HCT116 (cell line): ENCODE data around the gene GATB. TPM values are rescaled to one million over a fixed set of nuclear protein-coding genes. Genes with fewer than 3 reads are reported as not detected.

ENCODE experiments used
- ATAC-seq: fragments of 200-7000 bp; cut with Tn5 transposase; 2 replicates; pipeline ENCODE4 v1.9.1; 2020; ENCODE audit warnings: mild to moderate bottlenecking, moderate library complexity
- BruUV-seq: library from RNA; stranded (reverse); fragments of 400-500 nt; replicated peaks from 2 replicates; lab custom pipeline; 2021; lab: Mats Ljungman, UMichigan
- CTCF ChIA-PET: fragments of 300-600 bp; sonication (Branson Sonifier 250); formaldehyde crosslinking; loops from one replicate; lab custom pipeline; 2021; ENCODE audit warnings: antibody characterized with exemption; lab: Charles Lee
- POLR2A ChIA-PET: fragments of 300-600, 350-600 bp; sonication (Branson Sonifier 250); formaldehyde crosslinking; loops from one replicate; lab custom pipeline; 2021; ENCODE audit warnings: antibody characterized with exemption; lab: Charles Lee
- RAD21 ChIA-PET, 2 experiments: fragments of 300-600 bp; sonication (Branson Sonifier 250); formaldehyde crosslinking; loops; one replicate each; lab custom pipeline; 2023; ENCODE audit warnings: low total read pairs in 2 of 2; ENCODE audit not compliant: uncharacterized antibody in 2 of 2, unreplicated experiment in 2 of 2, low non-redundant PET in 1 of 2; lab: Charles Lee
- DNase-seq: peaks from one replicate; pipeline ENCODE4 v3.0.0-alpha.2; 2010; ENCODE audit warnings: low read depth, low spot score
- H2AFZ ChIP-seq: fragments of 200-600 bp; shearing (Covaris generic), sonication (generic); 2 replicates; pipeline ENCODE4 v1.6.1; 2017; ENCODE audit warnings: low read depth, mixed run types, mixed read lengths, antibody characterized with exemption, low read length; ENCODE audit not compliant: poor library complexity, severe bottlenecking
- H3K27ac ChIP-seq: 2 replicates; pipeline ENCODE4 v1.5.1; 2012; ENCODE audit warnings: low read depth, low read length
- H3K27me3 ChIP-seq: fragments of 200-600 bp; sonication (generic); 2 replicates; pipeline ENCODE4 v1.6.1; 2016; ENCODE audit warnings: mixed run types, low read length, mixed read lengths; ENCODE audit not compliant: insufficient read depth
- H3K36me3 ChIP-seq, 2 experiments: fragments of 200-500 bp in 1 of 2; fragments of 200-600 bp in 1 of 2; sonication (Bioruptor generic) in 1 of 2; sonication (generic) in 1 of 2; 2 replicates each; pipeline versions ENCODE4 v1.5.1 to v1.6.1; 2014 to 2016; ENCODE audit warnings: low read length in 2 of 2, inconsistent platforms in 1 of 2, mixed read lengths in 1 of 2, mixed run types in 1 of 2; ENCODE audit not compliant: insufficient read depth in 2 of 2, control insufficient read depth in 1 of 2
- H3K4me1 ChIP-seq, 2 experiments: fragments of 200-600 bp in 1 of 2; sonication (generic) in 1 of 2; 2 replicates each; pipeline versions ENCODE4 v1.5.1 to v1.6.1; 2012 to 2017; ENCODE audit warnings: low read length in 2 of 2, inconsistent platforms in 1 of 2, mild to moderate bottlenecking in 1 of 2, mixed read lengths in 1 of 2, mixed run types in 1 of 2, moderate library complexity in 1 of 2; ENCODE audit not compliant: insufficient read depth in 2 of 2, control insufficient read depth in 1 of 2
- H3K4me2 ChIP-seq: fragments of 200-600 bp; sonication (generic); 2 replicates; pipeline ENCODE4 v1.6.1; 2017; ENCODE audit warnings: mixed run types, low read length, mixed read lengths
- H3K4me3 ChIP-seq, 2 experiments: fragments of 200-600 bp in 1 of 2; sonication (generic) in 1 of 2; replicated peaks in 1 of 2; 2 replicates each; pipeline ENCODE4 v1.5.1; 2011 to 2016; ENCODE audit warnings: low read length in 2 of 2, control low read depth in 1 of 2, low read depth in 1 of 2, mild to moderate bottlenecking in 1 of 2, mixed read lengths in 1 of 2, mixed run types in 1 of 2
- H3K79me2 ChIP-seq: fragments of 200-600 bp; sonication (generic); 2 replicates; pipeline ENCODE4 v1.6.1; 2017; ENCODE audit warnings: mild to moderate bottlenecking, mixed run types, low read length, moderate library complexity, mixed read lengths; ENCODE audit not compliant: insufficient read depth
- H3K9ac ChIP-seq: fragments of 200-600 bp; sonication (generic); 2 replicates; pipeline ENCODE4 v1.6.1; 2016; ENCODE audit warnings: low read length, mixed read lengths
- H3K9me2 ChIP-seq: fragments of 200-600 bp; sonication (generic), shearing (Covaris generic); 2 replicates; pipeline ENCODE4 v1.6.1; 2017; ENCODE audit warnings: mixed run types, mild to moderate bottlenecking, moderate library complexity; ENCODE audit not compliant: insufficient read depth
- H3K9me3 ChIP-seq, 2 experiments: fragments of 200-500 bp in 1 of 2; fragments of 200-600 bp in 1 of 2; sonication (Bioruptor generic) in 1 of 2; sonication (generic) in 1 of 2; 2 replicates each; pipeline ENCODE4 v1.6.1; 2014 to 2017; ENCODE audit warnings: low read length in 2 of 2, mixed read lengths in 2 of 2, inconsistent platforms in 1 of 2, low read depth in 1 of 2, mild to moderate bottlenecking in 1 of 2, mixed run types in 1 of 2, moderate library complexity in 1 of 2; ENCODE audit not compliant: control insufficient read depth in 1 of 2, insufficient read depth in 1 of 2
- H4K20me1 ChIP-seq: fragments of 200-600 bp; sonication (generic), shearing (Covaris generic); 2 replicates; pipeline ENCODE4 v1.6.1; 2017; ENCODE audit warnings: mixed run types, mild to moderate bottlenecking, moderate library complexity; ENCODE audit not compliant: insufficient read depth
- ATF3 ChIP-seq: IDR thresholded peaks from 2 replicates; pipeline ENCODE4 v1.6.1; 2012
- CBX3 ChIP-seq: IDR thresholded peaks from 2 replicates; pipeline ENCODE4 v1.6.1; 2012; ENCODE audit warnings: low read depth
- CEBPB ChIP-seq: IDR thresholded peaks from 2 replicates; pipeline ENCODE4 v1.6.1; 2012; ENCODE audit warnings: low read depth
- CTCF ChIP-seq, 3 experiments: fragments of 200-600 bp in 1 of 3; sonication (generic) in 1 of 3; IDR thresholded peaks in 2 of 3; conservative IDR thresholded peaks in 1 of 3; 2 replicates each; pipeline ENCODE4 v1.5.1; 2012 to 2017; ENCODE audit warnings: low read depth in 2 of 3, low read length in 2 of 3, antibody characterized with exemption in 1 of 3, borderline replicate concordance in 1 of 3, control low read depth in 1 of 3, mild to moderate bottlenecking in 1 of 3, mixed read lengths in 1 of 3, mixed run types in 1 of 3, moderate library complexity in 1 of 3; ENCODE audit not compliant: insufficient read depth in 1 of 3
- EGR1 ChIP-seq: IDR thresholded peaks from 2 replicates; pipeline ENCODE4 v1.6.1; 2012; ENCODE audit warnings: low read depth
- ELF1 ChIP-seq: IDR thresholded peaks from 2 replicates; pipeline ENCODE4 v1.6.1; 2012; ENCODE audit warnings: low read depth, borderline replicate concordance
- EZH2 ChIP-seq: fragments of 200-600 bp; sonication (generic); IDR thresholded peaks from 2 replicates; pipeline ENCODE4 v1.6.1; 2017; ENCODE audit warnings: antibody characterized with exemption, mixed run types
- EZH2phosphoT487 ChIP-seq: fragments of 200-600 bp; IDR thresholded peaks from 2 replicates; pipeline ENCODE4 v1.6.1; 2018; ENCODE audit warnings: antibody characterized with exemption, borderline replicate concordance
- FOSL1 ChIP-seq: IDR thresholded peaks from 2 replicates; pipeline ENCODE4 v1.6.1; 2012; ENCODE audit warnings: low read depth
- JUND ChIP-seq: IDR thresholded peaks from 2 replicates; pipeline ENCODE4 v1.6.1; 2012
- MAX ChIP-seq: IDR thresholded peaks from 2 replicates; pipeline ENCODE4 v1.6.1; 2012
- POLR2A ChIP-seq: IDR thresholded peaks from 2 replicates; pipeline ENCODE4 v1.7.0; 2011; ENCODE audit warnings: borderline replicate concordance; ENCODE audit not compliant: insufficient read depth, insufficient read length; ENCODE audit errors: extremely low read depth
- REST ChIP-seq: IDR thresholded peaks from 2 replicates; pipeline ENCODE4 v1.6.1; 2012; ENCODE audit warnings: low read depth
- SIN3A ChIP-seq: IDR thresholded peaks from 2 replicates; pipeline ENCODE4 v1.6.1; 2012; ENCODE audit warnings: low read depth
- SP1 ChIP-seq: IDR thresholded peaks from 2 replicates; pipeline ENCODE4 v1.6.1; 2012; ENCODE audit warnings: low read depth
- SRF ChIP-seq: IDR thresholded peaks from 2 replicates; pipeline ENCODE4 v1.6.1; 2012; ENCODE audit warnings: low read depth
- TCF7L2 ChIP-seq: IDR thresholded peaks from 2 replicates; pipeline ENCODE4 v1.7.0; 2011; ENCODE audit warnings: borderline replicate concordance, inconsistent platforms; ENCODE audit not compliant: insufficient read depth, insufficient read length; ENCODE audit errors: extremely low read depth
- ZBTB33 ChIP-seq: IDR thresholded peaks from 2 replicates; pipeline ENCODE4 v1.6.1; 2011; ENCODE audit warnings: mild to moderate bottlenecking, low read length, moderate library complexity; ENCODE audit not compliant: insufficient replicate concordance; ENCODE audit errors: extremely low read depth
- ZFX ChIP-seq: fragments of 450-650 bp; IDR thresholded peaks from 2 replicates; pipeline ENCODE4 v1.6.1; 2017
- ZNF274 ChIP-seq: fragments of 200-500 bp; sonication (Bioruptor generic); IDR thresholded peaks from 2 replicates; pipeline ENCODE4 v1.6.1; 2014; ENCODE audit warnings: mild to moderate bottlenecking, low read depth, low read length, inconsistent platforms
- intact Hi-C: fragments of 100-400 bp; cut with micrococcal nuclease; formaldehyde crosslinking; loops from 2 replicates; pipeline ENCODE4 v1.10.0; 2022
- total RNA-seq: library from RNA; stranded (reverse); gene quantifications from one replicate; pipeline ENCODE4 v1.2.1, GENCODE V29; 2021; ENCODE audit not compliant: unreplicated experiment

Gene GATB
- total RNA-seq, 1 experiment from 2014 or later, result 29.3 TPM

GRCh38 chr4:151700566-151701316, 60.1 kb downstream of the GATB start:
- Histone ChIP-seq H3K4me2 (no peak overlapping the region), H3K36me3 (no peaks in the 10 kb centered on the region), H3K4me3 (no peak overlapping the region), H3K27ac (no peak overlapping the region), H3K79me2 (no peaks in the 10 kb centered on the region), H3K9me2 (no peaks in the 10 kb centered on the region), H3K9me3 (no peaks in the 10 kb centered on the region), H4K20me1 (no peaks in the 10 kb centered on the region), H3K9ac (no peak overlapping the region), H2AFZ (no peak overlapping the region), H3K4me1 (no peaks in the 10 kb centered on the region), H3K27me3 (no peaks in the 10 kb centered on the region)
- ATAC-seq (no peak), DNase-seq (no peak)
- POLR2A ChIA-PET, result no interaction called here
- CTCF ChIA-PET, result no interaction called here
- intact Hi-C loops, result no loop called here
- TF ChIP-seq REST (no peak), ZBTB33 (no peak), ATF3 (no peak), EZH2phosphoT487 (no peak), EZH2 (no peak), CBX3 (no peak), CEBPB (no peak), TCF7L2 (no peak), FOSL1 (no peak), ELF1 (no peak), SP1 (no peak), ZFX (no peak), EGR1 (no peak), MAX (no peak), POLR2A (no peak), JUND (no peak), SIN3A (no peak), SRF (no peak), ZNF274 (no peak), CTCF (IDR thresholded peaks at IDR 0.05 in 2 of 3, conservative IDR thresholded peaks at IDR 0.05 in 1 of 3; ENCODE audit: borderline replicate concordance in 1 of 3, insufficient read depth in 1 of 3, low read depth in 2 of 3, low read length in 2 of 3) (no peak)
- no TSS peak for BruUV-seq
- RAD21 ChIA-PET, result no interaction called here
